ENCODE results near the gene SRD5A1.

DNA sequence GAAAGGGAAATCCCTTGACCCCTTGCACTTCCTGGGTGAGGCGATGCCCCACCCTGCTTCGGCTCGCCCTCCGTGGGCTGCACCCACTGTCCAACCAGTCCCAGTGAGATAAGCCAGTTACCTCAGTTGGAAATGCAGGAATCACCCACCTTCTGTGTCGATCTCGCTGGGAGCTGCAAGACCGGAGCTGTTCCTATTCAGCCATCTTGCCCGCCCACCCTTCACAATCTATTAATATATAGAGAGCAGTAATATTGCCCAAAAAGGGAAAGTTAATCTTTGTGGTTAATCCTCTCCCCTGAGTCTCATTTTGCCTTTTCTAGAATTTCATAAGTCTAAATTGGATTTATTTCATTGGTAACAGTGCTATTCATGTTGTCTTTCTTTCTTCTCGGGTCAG lies 16.4 kb downstream of the SRD5A1 start:
- no peak for TF ChIP-seq CTCF (IDR thresholded peaks at IDR 0.05)
- TF ChIP-seq POLR2AphosphoS5 (IDR thresholded peaks at IDR 0.05): no peak
